ENCODE results near the gene FBXL17. TPM values are rescaled to one million over a fixed set of nuclear protein-coding genes. Genes with fewer than 3 reads are reported as not detected.
A peak's percentile ranks its signal among the peaks of the same experiment; 100 is the strongest.

The FBXL17 gene
- total RNA-seq, 4 donors from 2014 or later: 14.4 to 22.0 (median 16.6) TPM

- Histone ChIP-seq H3K27ac (replicated peaks in 1 of 4) (no peak overlapping the region), H3K36me3 (peaks cover 0 to 9% (median 4%) of the 10 kb centered on the region in 4 donors), H3K9me3 (no peaks in the 10 kb centered on the region), H3K4me3 (no peak overlapping the region), H3K27me3 (no peaks in the 10 kb centered on the region), H3K4me1 (no peaks in the 10 kb centered on the region)
- no peak for DNase-seq (ENCODE audit: extremely low spot score)
- intact Hi-C loops (cut with DNase I): no loop called here
- TF ChIP-seq POLR2A (IDR thresholded peaks at IDR 0.05; ENCODE audit: low read depth) (no peak), EP300 (IDR thresholded peaks at IDR 0.05) (no peak), CTCF (IDR thresholded peaks at IDR 0.05) (no peak), POLR2AphosphoS5 (IDR thresholded peaks at IDR 0.05) (no peak)
- 99% methylated on average over 4 of the region's 4 CpGs for whole genome bisulfite sequencing
These were observed 21.6 kb downstream of the FBXL17 start for GRCh38 chr5:108360280-108360679.

- WGBS: 100% methylated on average over 1 of the region's 1 CpG
- DNase-seq (ENCODE audit: extremely low spot score): no peak
- Histone ChIP-seq H3K9me3 (no peaks in the 10 kb centered on the region), H3K36me3 (no peaks in the 10 kb centered on the region), H3K27ac (replicated peaks in 1 of 4) (no peak overlapping the region), H3K4me3 (no peak overlapping the region), H3K27me3 (no peaks in the 10 kb centered on the region), H3K4me1 (no peaks in the 10 kb centered on the region)
- no peak for TF ChIP-seq POLR2A (IDR thresholded peaks at IDR 0.05; ENCODE audit: low read depth)
- no peak for TF ChIP-seq CTCF (IDR thresholded peaks at IDR 0.05)
- no peak for TF ChIP-seq POLR2AphosphoS5 (IDR thresholded peaks at IDR 0.05)
- TF ChIP-seq EP300 (IDR thresholded peaks at IDR 0.05): no peak
- intact Hi-C loops (cut with DNase I): no loop called here
These were observed 25.6 kb downstream of the FBXL17 start for GRCh38 chr5:108356286-108356685.

- TF ChIP-seq POLR2AphosphoS5 (IDR thresholded peaks at IDR 0.05) (no peak), EP300 (IDR thresholded peaks at IDR 0.05) (no peak), CTCF (IDR thresholded peaks at IDR 0.05) (no peak), POLR2A (IDR thresholded peaks at IDR 0.05; ENCODE audit: low read depth) (no peak)
- H3K36me3 ChIP-seq: no peaks in the 10 kb centered on the region
- H3K9me3 ChIP-seq: no peaks in the 10 kb centered on the region
- WGBS: 98% methylated on average over 3 of the region's 3 CpGs
- no peak overlapping the region for H3K27ac ChIP-seq (replicated peaks in 1 of 4)
- no peak for DNase-seq (ENCODE audit: extremely low spot score)
- no peak overlapping the region for H3K4me3 ChIP-seq
- no peaks in the 10 kb centered on the region for H3K27me3 ChIP-seq
- no peaks in the 10 kb centered on the region for H3K4me1 ChIP-seq
- intact Hi-C loops (cut with DNase I): no loop called here
These were observed 28.8 kb downstream of the FBXL17 start for GRCh38 chr5:108353087-108353486.

GRCh38 chr5:108345541-108346171, 36.2 kb downstream of the FBXL17 start:
- no peak for DNase-seq (ENCODE audit: extremely low spot score)
- Histone ChIP-seq H3K4me1 (no peaks in the 10 kb centered on the region), H3K27me3 (no peaks in the 10 kb centered on the region), H3K27ac (replicated peaks in 1 of 4) (no peak overlapping the region), H3K9me3 (no peaks in the 10 kb centered on the region), H3K4me3 (no peak overlapping the region), H3K36me3 (peaks cover 0 to 4% (median 0%) of the 10 kb centered on the region in 4 donors)
- TF ChIP-seq CTCF (IDR thresholded peaks at IDR 0.05): peak; percentile 32 to 43 (median 34)
- TF ChIP-seq POLR2A (IDR thresholded peaks at IDR 0.05; ENCODE audit: low read depth): no peak
- 78% methylated on average over 2 of the region's 2 CpGs for WGBS
- intact Hi-C loops (cut with DNase I): no loop called here

Data from esophagus muscularis mucosa (tissue), 4 donors.